IPS-NIHi7 (cell line): ENCODE data around the gene PRKAB1.
"Not testable (repeated sequence)": the region's sequence is repeated elsewhere in the genome, so short reads cannot be mapped to it uniquely, and the experiment has no call there.

Source experiments
- DNase-seq: peaks from one replicate; pipeline ENCODE4 v3.0.0; 2012; ENCODE audit warnings: mixed read lengths; ENCODE audit errors: extremely low spot score

PRKAB1 gene, protein sequence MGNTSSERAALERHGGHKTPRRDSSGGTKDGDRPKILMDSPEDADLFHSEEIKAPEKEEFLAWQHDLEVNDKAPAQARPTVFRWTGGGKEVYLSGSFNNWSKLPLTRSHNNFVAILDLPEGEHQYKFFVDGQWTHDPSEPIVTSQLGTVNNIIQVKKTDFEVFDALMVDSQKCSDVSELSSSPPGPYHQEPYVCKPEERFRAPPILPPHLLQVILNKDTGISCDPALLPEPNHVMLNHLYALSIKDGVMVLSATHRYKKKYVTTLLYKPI

DNA sequence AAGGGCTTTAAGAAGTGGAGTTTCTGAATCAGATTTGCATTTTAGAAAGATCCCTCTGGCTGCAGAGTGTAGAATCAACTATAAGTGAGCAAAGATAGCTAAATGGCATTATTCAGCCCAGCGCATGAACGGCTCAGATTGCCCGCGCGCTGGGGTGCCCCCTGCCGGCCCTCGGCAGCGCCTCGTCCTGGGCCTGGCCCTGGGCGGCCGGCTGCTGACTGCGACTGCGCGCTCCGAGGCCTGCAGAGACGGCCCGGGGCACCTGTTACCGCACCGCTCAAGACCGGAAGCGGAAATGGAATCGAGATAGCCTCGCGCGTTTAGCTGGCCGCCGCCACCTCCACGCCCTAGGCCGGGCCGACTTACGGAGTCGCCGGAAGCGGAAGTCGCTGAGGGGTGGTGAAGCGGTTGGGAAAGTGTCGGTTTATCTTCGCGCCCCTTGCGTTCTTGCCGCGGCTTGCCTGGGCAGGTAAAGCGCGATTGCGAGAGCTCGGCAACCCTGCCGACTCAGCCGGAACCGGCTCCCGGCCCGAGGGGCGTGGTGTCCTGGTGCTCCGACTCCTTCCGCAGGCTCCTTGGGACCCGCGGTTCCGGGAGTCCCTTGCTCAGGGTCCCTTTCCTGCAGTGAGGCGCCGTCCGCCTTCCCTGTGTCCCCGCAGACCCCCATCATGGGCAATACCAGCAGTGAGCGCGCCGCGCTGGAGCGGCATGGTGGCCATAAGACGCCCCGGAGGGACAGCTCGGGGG is at the start of gene PRKAB1:
TSS of gene PRKAB1 (plus strand) at position 557 of the 747 bp plus-strand sequence. CDS start at position 669, 112 bp downstream.
- DNase-seq, result peak; percentile 99

GRCh38 chr12:119618328-119618896 is 49.5 kb upstream of the PRKAB1 start:
- DNase-seq, result not testable (repeated sequence)

DNA sequence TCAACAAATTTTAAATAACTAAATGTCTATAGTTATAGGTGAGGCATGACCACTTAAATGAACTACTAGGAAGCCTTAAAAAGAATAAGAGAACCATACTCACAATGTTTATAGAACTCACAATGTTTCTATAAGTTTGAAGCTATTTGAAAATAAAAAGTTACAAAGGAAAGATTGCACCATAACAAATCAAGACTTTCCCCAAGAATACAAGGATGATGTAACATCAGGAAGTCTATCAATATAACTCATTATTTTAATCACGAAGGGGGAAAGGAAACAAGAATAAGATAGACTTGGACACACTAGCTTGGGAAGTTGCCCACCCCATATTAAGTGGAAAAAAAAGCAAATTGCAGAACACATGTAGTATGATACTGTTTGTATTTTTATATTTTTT is 47.4 kb upstream of the PRKAB1 start:
- DNase-seq, result no peak

GRCh38 chr12:119621878-119622277 is 46.1 kb upstream of the PRKAB1 start:
- no peak for DNase-seq

- DNase-seq, result no peak
Measured at GRCh38 chr12:119624966-119625365, 43.0 kb upstream of the PRKAB1 start.

DNA sequence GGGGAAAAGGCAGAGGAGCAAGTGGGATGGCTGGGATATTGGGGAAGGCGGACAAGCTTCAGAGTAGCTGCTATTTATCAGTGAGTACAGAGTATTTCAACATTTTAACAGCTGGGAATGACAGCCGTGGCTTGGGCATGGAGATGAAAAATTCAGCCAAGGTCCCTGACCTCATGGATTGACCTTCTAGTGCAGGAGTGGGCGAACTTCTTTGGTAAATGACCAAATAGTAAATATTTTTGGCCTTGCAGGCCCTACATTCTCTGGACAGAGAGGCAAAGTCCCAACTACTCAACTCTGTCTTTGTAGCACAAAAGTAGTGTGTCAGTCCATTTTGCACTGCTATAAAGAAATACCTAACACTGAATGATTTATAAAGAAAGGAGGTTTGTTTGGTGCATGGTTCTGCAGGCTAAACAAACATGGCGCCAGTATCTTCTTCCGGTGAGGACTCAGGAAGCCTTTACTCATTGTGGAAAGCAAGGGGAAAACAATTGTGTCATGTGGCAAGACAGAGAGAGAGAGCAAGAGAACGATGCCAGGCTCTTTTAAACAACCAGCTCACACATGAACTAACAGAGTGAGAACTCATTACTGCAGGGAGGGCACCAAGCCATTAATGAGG is 40.8 kb upstream of the PRKAB1 start:
- no peak for DNase-seq

GRCh38 chr12:119627686-119628085 is 40.2 kb upstream of the PRKAB1 start:
- no peak for DNase-seq

DNA sequence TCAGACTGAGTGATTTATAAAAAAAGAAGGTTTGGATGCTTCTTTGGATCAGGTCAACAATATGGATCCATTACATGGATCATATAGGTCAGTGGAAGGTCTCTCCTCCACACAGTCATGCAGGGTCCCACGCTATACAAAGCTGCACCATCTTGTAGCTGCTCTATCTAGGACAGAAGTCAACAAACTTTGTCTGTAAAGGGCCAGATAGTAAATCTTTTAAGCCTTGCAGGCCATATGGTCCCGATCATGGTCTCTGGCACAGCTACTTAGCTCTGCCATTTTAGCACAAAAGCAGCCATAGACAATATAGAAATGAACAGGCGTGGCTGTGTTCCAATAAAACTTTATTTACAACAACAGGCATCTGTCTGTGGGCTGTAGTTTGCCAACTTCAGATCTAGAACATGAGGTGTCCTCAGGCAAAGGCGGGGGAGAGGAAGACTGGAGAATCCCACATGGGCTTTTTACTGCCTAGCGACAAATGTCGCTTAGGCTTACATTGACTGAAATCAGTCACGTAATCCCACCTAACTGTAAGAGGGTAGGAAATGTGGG is 37.6 kb upstream of the PRKAB1 start:
- DNase-seq, result no peak

DNA sequence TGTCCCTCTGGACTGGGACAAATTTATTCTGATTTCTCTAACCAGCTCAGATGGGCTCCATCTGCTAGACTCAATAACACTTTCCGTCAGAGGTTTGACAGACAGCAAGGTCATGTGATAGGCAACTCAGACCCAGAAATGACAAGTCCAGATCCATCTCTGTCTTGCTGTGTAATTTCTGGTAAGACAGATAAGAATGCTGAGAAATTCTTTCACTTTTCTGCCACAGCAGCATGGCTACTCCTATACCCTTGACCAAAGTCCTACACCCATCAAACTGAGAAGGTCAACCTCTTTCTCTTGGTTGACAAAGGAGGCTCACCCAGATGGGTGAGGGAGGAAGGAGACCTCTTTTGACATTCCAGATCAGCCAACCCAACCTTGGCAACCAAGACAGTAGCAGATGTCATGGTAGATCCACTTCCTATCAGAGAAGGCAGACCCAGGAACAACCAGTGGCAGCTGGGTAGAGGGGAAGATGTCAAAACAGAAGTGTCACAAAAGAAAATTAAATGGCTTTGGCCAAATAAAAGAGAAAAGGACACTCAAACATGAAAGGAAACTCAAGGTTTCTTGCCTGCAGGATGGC is 36.9 kb upstream of the PRKAB1 start:
- no peak for DNase-seq

- DNase-seq, result no peak
Measured at GRCh38 chr12:119631930-119632678, 35.8 kb upstream of the PRKAB1 start.

GRCh38 chr12:119634743-119635142 is 33.2 kb upstream of the PRKAB1 start:
- no peak for DNase-seq

GRCh38 chr12:119642986-119643385 is 24.9 kb upstream of the PRKAB1 start:
- peak; percentile 49 for DNase-seq

- DNase-seq, result no peak
Measured at GRCh38 chr12:119644930-119645329, 23.0 kb upstream of the PRKAB1 start.

GRCh38 chr12:119645535-119646059 is 22.3 kb upstream of the PRKAB1 start:
- no peak for DNase-seq

GRCh38 chr12:119649202-119649808 is 18.6 kb upstream of the PRKAB1 start:
- DNase-seq, result peak; percentile 57

DNA sequence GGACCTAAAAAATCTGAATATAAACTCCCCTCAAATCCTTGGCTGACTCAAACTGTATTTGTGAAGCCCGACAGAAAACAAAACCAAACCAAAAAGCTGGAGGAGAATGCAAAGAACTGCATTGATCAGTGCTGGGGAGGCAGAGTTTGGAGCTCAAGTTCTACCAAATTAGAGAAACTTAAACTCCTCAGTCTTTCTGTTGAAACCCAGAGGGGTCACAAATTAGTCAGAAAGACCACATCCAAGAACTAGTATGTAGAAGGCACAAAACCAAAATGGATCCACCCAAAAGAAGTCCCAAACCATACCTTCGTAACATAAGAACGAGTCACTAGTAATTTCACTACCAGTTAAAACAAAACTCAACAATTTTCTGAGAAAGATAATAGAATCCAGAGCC is 15.3 kb upstream of the PRKAB1 start:
- DNase-seq, result no peak

DNA sequence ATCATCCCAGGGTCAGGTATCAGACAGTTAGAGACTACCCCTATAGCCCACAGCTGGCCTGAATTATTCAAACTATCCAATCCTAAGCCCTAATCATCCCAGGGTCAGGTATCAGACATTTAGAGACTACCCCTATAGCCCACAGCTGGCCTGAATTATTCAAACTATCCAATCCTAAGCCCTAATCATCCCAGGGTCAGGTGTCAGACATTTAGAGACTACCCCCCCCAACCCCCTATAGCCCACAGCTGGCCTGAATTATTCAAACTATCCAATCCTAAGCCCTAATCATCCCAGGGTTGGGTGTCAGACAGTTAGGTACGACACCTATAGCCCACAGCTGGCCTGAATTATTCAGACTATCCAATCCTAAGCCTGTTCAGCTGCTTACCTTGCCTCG is 10.9 kb upstream of the PRKAB1 start:
- not testable (repeated sequence) for DNase-seq

DNA sequence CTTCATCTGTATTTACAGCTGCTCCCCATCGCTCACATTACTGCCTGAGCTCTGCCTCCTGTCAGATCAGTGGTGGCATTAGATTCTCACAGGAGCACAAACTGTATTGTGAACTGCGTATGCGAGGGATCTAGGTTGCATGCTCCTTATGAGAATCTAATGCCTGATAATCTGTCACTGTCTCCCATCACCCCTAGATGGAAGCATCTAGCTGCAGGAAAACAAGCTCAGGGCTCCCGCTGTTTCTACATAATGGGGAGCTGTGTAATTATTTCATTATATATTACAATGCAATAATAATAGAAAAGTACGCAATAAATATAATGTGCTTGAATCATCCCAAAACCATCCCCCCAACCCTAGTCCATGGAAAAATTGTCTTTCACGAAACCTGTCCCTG is 9.8 kb upstream of the PRKAB1 start:
- not testable (repeated sequence) for DNase-seq

DNA sequence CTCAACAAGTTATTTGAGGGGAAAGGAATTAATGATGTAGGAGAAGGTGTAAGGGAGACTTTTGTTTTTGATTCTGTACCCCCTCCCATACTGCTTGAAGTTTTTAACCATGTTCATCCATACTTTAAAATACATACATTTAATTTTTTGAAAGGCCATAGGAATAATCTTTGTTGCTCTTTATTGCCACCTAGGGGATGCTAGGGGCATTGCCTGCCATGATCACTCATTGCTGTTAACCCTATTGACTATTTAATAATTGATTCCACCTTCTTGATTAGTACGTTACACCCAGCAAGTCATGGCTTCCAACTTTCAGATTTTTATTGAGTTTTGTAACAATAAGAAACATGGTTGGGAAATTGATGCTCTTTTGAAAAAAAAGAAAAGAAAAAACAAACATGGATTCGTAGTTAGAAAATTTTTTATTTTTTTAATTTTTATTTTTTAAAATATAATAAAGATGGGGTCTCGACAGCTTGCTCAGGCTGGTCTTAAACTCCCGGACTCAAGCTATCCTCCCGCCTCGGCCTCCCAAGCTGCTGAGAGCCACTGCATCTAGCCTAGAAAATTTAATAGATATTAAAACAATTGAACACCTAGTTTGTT is 8.5 kb upstream of the PRKAB1 start:
- DNase-seq, result peak; percentile 40

GRCh38 chr12:119660076-119660475 is 7.9 kb upstream of the PRKAB1 start:
- DNase-seq, result no peak
